Smooth muscle cell (in vitro differentiated cells): ENCODE data around the gene MBP. TPM values are rescaled to one million over a fixed set of nuclear protein-coding genes. Genes with fewer than 3 reads are reported as not detected.

ENCODE experiments used
- DNase-seq: peaks from one replicate; lab custom pipeline; 2025; ENCODE audit not compliant: unreplicated experiment; lab: John Stamatoyannopoulos, UW
- H2AFZ ChIP-seq: fragments of 200-600 bp; sonication (generic); 2 replicates; pipeline ENCODE4 v1.6.0; 2016; ENCODE audit warnings: antibody characterized with exemption, low read depth, mild to moderate bottlenecking
- H3F3A ChIP-seq: fragments of 200-600 bp; sonication (generic); 2 replicates; pipeline ENCODE4 v1.6.0; 2017; ENCODE audit warnings: antibody characterized with exemption, low read depth
- H3K27ac ChIP-seq: fragments of 200-600 bp; sonication (generic); 2 replicates; pipeline ENCODE4 v1.5.1; 2016; ENCODE audit warnings: low read depth, mild to moderate bottlenecking
- H3K27me3 ChIP-seq: fragments of 200-600 bp; sonication (generic); 2 replicates; pipeline ENCODE4 v1.6.1; 2016; ENCODE audit warnings: low read depth, mild to moderate bottlenecking
- H3K36me3 ChIP-seq: fragments of 200-600 bp; sonication (generic); 2 replicates; pipeline ENCODE4 v1.5.1; 2016; ENCODE audit warnings: low read depth
- H3K4me1 ChIP-seq: fragments of 200-600 bp; sonication (generic); 2 replicates; pipeline ENCODE4 v1.5.1; 2016; ENCODE audit warnings: low read depth
- H3K4me2 ChIP-seq: fragments of 200-600 bp; sonication (generic); 2 replicates; pipeline ENCODE4 v1.6.0; 2016; ENCODE audit warnings: mild to moderate bottlenecking
- H3K4me3 ChIP-seq: fragments of 200-600 bp; sonication (generic); 2 replicates; pipeline ENCODE4 v1.5.1; 2016; ENCODE audit warnings: mild to moderate bottlenecking
- H3K79me2 ChIP-seq: fragments of 200-600 bp; sonication (generic); 2 replicates; pipeline ENCODE4 v1.6.0; 2016; ENCODE audit warnings: low read depth, mild to moderate bottlenecking
- H3K9ac ChIP-seq: fragments of 200-600 bp; sonication (generic); 2 replicates; pipeline ENCODE4 v1.6.0; 2016; ENCODE audit warnings: low read depth
- H3K9me3 ChIP-seq: fragments of 200-600 bp; sonication (generic); replicated peaks from 2 replicates; pipeline ENCODE4 v1.5.1; 2016; ENCODE audit warnings: low read depth
- H4K20me1 ChIP-seq: fragments of 200-600 bp; sonication (generic); 2 replicates; pipeline ENCODE4 v1.6.0; 2016; ENCODE audit warnings: low read depth
- CTCF ChIP-seq: fragments of 200-600 bp; sonication (generic); IDR thresholded peaks from 2 replicates; pipeline ENCODE4 v1.5.1; 2017; ENCODE audit warnings: borderline replicate concordance, mild to moderate bottlenecking, antibody characterized with exemption; ENCODE audit not compliant: insufficient read depth, poor library complexity, severe bottlenecking
- whole genome bisulfite sequencing: methylation state at CpG from one replicate; pipeline ENCODE4 v1.1.7; 2016; ENCODE audit warnings: low lambda C conversion rate; 5-methylcytosine and 5-hydroxymethylcytosine counted together
- polyA plus RNA-seq: library from polyadenylated mRNA; unstranded; fragments of >200 nt; fragmentation: Nextera tagmentation; extraction: Ambion mirVana; gene quantifications from 2 replicates; pipeline ENCODE4 v1.2.1, GENCODE V29; 2016
- total RNA-seq: library from RNA; depleted of rRNA; stranded (reverse); fragments of >200 nt; gene quantifications from 2 replicates; pipeline ENCODE4 v1.2.3, GENCODE V29; 2014

Gene MBP
- total and polyA plus RNA-seq, 2 experiments from 2014 or later, result 1.4 to 5.1 TPM

- Histone ChIP-seq H3K9me3 (no peaks in the 10 kb centered on the region), H3K79me2 (no peaks in the 10 kb centered on the region), H4K20me1 (no peaks in the 10 kb centered on the region), H3K27me3 (no peaks in the 10 kb centered on the region), H3K27ac (no peak overlapping the region), H3K4me3 (no peak overlapping the region), H3K36me3 (no peaks in the 10 kb centered on the region), H2AFZ (no peak overlapping the region), H3K9ac (no peak overlapping the region), H3F3A (no peaks in the 10 kb centered on the region), H3K4me1 (no peaks in the 10 kb centered on the region), H3K4me2 (no peak overlapping the region)
- TF ChIP-seq CTCF, result no peak
- 98% methylated on average over 20 of the region's 20 CpGs for WGBS
- no peak for DNase-seq
Measured at GRCh38 chr18:76973520-76974266, 158.9 kb downstream of the MBP start.

GRCh38 chr18:76972846-76973519, 159.6 kb downstream of the MBP start:
- Histone ChIP-seq H3F3A (no peaks in the 10 kb centered on the region), H2AFZ (no peak overlapping the region), H3K27me3 (no peaks in the 10 kb centered on the region), H3K9ac (no peak overlapping the region), H4K20me1 (no peaks in the 10 kb centered on the region), H3K4me1 (peaks cover 3% of the 10 kb centered on the region), H3K36me3 (no peaks in the 10 kb centered on the region), H3K27ac (no peak overlapping the region), H3K4me2 (no peak overlapping the region), H3K79me2 (no peaks in the 10 kb centered on the region), H3K9me3 (no peaks in the 10 kb centered on the region), H3K4me3 (no peak overlapping the region)
- no peak for TF ChIP-seq CTCF
- DNase-seq, result no peak
- 89% methylated on average over 13 of the region's 13 CpGs for WGBS

GRCh38 chr18:76972241-76972640, 160.3 kb downstream of the MBP start:
- Histone ChIP-seq H3K79me2 (no peaks in the 10 kb centered on the region), H3K4me1 (peaks cover 7% of the 10 kb centered on the region), H3K9me3 (no peaks in the 10 kb centered on the region), H4K20me1 (no peaks in the 10 kb centered on the region), H3K27me3 (no peaks in the 10 kb centered on the region), H3K4me3 (no peak overlapping the region), H3F3A (no peaks in the 10 kb centered on the region), H3K27ac (no peak overlapping the region), H3K4me2 (no peak overlapping the region), H3K36me3 (no peaks in the 10 kb centered on the region), H3K9ac (no peak overlapping the region), H2AFZ (no peak overlapping the region)
- DNase-seq, result no peak
- TF ChIP-seq CTCF, result no peak
- 83% methylated on average over 6 of the region's 6 CpGs for WGBS
